Stimulated activated CD4-positive, alpha-beta T cell treated with anti-CD3 and anti-CD28 coated beads, Interleukin-1b, Interleukin-23, amount 100 ng/mL, for 1 hour (primary cell): Measurements from ENCODE around the gene CBFA2T2.

Source experiments
- DNase-seq, 2 donors: peaks; one replicate each; pipeline ENCODE4 v3.0.0-alpha.2; 2020; ENCODE audit warnings: low read depth in 2 of 2

Gene CBFA2T2

DNA sequence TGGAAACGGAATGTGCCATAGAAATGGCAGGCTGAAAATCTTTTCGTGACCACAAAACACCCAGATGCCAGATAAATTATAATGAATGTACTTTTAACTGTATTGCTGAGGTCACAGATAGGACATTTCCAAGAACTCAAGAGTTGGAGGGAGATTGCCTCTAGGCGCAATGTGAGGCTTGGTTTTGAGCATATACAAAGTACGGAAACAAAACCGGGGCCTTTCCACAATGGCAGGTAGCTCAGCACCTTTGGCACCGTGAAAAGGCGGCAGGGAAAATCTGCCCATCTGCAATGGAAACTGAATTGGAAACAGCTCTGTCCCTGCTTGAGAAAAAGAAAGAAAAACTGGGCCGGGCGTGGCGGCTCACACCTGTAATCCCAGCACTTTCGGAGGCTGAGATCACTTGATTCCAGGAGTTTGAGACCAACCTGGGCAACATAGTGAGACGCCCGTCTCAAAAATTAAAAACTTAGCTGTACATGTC, 161.7 kb downstream of the CBFA2T2 start:
- DNase-seq, result no peak

DNA sequence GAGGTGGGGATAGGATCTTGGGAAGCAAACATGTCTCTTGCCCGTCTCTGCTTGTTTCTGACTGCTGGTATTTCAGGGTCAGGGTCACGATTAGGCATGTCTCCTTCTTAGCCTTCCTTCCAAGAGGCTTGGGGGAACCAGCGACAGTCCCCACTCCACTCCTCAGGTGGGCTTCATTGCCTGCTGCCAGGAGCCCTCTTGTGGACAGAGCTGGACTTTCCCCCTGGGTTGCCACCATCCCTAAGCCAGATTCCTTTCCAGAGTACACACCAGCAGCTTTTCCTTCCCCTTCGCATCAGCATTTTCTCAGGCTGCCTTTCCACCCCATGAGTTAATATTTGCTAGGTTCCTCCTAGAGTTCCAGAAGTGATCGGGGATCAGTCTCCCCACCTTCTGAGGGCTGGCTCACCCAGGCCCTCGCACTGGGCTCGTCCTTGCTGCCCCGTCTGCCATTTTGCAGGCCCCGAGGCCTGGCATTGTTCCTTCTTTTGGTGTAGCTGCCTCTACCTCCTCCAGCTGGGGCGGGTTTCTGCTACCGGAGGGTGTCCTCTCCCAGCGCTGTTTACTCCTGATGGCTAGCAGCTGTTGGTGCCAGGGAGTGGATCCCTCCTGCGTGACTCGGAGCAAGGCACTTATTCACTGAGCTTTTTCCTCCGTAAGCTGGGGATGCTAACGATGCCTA, 163.5 kb downstream of the CBFA2T2 start:
- DNase-seq, result no peak

DNA sequence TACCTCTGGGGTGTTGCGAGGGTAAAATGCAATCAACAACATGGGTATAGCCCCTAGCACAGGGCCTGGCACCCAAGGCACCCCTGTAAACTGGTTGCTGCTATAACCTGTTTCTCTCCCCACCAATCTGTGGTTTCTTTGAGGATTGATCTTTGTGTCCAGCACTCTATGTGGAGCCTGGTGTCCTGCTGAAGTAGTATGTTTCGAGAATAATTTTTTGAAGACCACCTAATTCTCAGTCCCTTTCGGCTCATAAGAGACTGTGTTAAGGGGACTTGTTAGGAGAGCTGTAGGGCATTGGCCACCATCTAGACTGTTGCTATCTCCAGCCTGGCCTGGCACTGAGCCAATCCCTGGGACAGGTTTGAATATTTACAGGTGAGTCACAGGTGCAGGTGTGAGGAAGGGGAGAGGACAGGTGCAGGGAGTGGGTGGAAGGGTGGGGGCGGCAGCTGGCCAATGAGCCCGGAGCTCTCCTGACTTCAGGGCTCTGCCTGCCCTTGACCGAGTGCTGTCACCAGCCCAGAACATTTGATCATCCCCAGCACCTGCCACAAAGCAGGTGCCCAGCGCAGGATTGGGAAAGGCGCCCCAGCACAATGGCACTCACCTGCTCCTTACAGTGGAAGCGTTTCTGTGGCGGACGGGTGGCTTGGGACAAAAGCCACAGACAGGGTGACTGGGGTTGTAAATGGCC, 164.2 kb downstream of the CBFA2T2 start:
- DNase-seq, result no peak

DNA sequence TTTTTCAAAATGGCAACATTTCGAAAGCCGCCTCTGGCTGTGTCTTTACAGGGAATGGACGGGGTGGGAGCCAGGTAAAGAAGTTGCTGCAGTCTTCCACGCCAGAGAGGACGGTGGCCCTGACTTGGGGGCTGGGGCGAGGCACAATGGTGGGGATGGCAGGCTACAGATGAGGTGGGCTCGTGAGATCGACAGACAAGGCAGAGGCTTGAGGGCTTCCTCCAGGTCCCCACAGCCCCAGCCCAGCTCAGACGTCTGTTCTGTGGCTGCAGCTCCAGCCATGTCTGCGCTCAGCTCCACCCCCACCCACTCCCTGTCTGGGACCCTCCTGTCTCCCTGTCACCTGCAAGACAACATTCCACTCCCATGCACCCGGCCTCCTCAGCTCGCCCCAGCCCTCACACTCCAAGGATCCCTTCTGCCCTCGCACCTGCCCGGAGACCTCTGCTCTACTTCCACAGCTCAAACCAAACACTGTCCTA, 164.8 kb downstream of the CBFA2T2 start:
- no peak for DNase-seq

DNA sequence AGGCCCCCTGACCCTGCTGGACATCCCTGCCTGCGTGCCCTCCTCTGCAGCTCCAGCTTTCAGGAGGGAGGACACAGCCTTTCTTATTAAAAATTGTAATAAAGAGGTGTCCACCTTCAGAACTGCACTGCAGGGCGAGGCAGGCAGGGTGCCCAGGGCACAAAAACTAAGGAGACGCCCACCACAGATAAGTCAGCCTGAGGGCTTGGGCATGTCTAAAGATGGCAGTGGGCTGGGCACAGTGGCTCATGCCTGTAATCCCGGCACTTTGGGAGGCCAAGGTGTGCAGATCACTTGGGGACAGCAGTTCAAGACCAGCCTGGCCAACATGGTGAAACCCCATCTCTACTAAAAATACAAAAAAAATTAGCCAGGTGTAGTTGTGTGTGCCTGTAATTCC, 165.3 kb downstream of the CBFA2T2 start:
- DNase-seq, result no peak

DNA sequence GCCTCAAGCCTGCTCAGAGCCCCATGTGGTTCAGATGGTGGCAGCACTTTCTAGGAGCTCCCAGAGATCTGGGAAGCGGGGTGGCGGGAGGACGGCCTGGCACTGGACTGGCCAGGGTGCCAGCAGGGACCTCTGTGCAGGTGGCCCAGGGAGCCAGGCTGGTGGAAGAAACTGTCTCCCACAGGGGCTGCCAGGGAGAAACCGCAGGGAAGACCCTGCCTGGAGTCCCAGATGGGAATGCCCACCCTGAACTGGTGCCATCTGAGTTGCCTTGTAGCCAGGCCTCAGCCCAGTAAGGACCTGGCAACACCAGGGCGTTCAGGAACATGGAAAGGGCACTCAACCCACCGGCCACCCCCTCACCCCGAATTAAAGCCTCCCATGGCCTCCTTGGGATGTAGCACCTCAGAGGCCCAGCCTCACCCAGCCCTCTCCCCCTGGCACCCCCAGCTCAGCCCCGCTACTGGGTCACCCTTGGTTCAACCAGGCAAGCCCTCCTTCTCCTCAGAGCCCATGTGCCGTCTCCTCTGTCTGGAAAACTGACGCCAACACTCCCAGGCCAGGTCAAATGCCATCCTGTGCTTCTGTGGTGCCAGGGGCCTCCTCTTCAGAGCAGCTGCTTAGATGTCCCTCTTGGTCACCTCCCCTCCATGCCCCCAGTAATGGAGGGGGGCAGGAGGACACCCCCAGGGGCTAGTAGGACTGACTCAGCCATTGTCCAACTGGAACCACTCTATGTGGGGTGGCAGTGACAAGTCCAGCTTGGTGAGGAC, 166.3 kb downstream of the CBFA2T2 start:
- DNase-seq, result no peak

DNA sequence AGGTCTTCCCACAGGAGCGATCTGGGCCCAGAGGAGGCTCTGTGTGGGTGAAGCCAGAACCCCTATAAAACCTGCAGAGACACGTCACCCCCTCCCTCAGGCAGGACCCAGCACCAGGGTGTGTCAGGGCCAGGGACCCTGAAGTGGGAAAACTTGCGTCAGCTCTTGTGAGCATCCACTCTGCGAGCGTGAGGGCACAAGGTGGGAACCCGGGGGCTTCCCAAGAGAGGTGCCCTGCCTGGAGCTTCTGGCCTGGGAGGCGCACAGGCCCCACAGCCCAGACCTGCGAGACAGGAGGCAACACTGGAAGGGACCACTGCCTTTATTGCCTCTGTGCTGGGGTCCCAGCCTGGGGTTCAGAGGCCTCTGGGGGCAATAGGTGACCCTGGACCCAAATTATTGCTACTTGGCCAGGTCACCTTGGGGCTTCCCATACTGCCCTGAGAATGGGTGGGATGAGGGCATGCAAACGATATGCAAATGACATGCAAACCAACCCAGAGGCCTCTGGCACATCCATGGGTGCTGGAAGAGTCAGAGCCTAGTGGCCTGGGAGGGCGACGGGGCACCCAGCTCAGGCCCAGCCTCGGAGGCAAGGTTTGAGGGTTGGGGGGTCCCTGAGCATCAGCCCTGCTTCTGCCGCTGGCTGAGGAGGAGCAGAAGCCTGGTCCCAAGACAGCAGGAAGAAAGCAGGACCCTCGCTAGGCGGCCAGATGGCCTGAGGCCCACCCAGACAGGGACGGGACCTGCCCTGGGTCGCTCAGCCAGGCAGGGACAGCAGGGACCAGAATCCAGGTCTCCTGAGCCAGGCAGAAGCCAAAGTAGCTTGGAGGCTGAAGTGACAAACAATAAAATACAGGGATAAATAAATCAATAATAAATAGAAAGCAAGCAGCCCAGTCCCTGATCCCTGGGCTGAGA, 167.1 kb downstream of the CBFA2T2 start:
- DNase-seq, result no peak

DNA sequence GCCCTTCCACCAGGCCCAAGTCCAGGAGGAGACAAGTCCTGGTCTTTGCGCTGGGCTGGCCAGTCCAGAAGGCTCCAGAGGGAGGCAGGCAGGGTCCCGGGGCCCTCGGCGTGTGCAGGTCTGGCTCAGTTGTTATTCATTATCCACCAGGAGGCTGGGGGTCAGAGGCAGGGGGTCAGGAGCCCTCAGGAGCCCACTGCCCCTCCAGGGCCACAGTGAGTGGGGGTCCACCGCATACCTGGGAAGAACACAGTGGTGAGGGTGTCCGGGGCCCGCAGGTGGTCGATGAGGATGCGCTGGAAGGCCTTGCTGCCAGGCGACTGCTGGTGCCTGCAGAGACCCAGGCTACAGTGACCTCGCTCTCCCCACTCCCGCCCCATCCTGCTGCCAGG, 167.8 kb downstream of the CBFA2T2 start:
- no peak for DNase-seq

DNA sequence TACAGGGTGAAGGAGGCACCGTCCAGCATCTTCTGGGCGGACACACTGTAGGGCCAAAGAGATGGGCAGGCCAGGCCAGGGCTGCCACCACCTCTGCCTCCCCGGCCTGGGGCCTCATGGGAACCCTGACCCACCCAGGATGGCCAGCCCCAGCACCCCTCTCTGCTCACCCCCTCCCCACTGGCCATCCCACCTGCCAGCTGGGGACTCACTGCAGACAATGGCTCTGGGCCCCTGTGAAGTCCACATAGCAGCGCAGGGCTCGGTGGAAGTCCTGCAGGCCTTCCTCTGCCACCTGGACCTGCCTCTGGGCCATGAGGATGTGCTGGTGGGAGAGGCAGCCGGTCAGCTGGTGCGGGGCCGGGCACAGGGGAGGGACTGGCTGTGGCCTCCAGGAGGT, 168.6 kb downstream of the CBFA2T2 start:
- DNase-seq, result no peak

DNA sequence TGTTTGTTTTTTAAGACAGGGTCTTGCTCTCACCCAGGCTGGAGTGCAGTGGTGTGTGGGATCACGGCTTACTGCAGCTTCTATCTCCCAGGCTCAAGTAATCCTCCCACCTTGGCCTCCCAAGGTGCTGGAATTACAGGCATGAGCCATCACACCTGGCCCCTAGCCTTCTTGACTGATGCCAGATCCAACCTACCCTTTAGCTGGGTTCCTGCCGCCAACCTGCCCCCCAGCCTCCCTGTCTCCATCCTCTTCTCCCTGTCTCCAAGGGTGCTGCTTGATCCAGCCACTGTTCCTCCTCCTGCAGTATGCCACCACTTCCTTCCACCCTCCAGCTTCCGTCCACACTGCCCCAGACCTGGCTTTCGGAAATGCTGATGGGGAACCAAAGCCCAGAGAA, 169.0 kb downstream of the CBFA2T2 start:
- no peak for DNase-seq

DNA sequence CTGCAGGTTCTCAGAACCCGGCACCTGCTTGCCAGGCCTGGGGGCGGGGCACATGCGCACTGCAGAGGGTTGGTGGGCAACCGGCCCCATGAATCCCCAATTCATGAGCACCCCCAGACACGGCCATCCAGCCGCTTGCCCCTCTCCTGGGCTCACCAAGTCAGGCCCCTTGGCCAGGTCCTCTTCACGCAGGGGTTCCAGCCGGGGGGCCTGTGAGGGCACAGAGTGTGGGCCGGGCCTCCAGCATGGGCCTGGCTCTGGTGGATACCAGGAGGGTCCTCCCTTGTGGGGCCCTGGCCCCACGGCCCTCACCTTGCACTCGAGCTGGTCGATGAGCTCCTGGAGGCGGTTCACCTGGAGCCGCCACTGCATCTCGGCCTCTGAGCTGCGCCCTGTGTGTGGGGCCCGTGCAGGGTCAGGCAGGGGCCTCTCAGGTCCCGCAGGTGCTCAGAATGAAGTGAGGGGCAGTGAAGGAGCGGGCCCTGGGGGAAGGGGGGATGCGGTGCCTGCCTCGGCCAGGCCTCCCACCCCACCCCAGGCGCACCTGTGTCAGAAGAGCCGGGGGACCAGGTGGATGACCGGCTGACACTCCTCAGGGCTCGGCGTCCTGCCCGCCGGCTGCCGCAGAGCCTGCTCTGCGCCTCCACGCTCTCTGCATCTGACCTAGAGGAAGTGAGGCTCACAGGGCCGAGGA, 169.6 kb downstream of the CBFA2T2 start:
- no peak for DNase-seq

DNA sequence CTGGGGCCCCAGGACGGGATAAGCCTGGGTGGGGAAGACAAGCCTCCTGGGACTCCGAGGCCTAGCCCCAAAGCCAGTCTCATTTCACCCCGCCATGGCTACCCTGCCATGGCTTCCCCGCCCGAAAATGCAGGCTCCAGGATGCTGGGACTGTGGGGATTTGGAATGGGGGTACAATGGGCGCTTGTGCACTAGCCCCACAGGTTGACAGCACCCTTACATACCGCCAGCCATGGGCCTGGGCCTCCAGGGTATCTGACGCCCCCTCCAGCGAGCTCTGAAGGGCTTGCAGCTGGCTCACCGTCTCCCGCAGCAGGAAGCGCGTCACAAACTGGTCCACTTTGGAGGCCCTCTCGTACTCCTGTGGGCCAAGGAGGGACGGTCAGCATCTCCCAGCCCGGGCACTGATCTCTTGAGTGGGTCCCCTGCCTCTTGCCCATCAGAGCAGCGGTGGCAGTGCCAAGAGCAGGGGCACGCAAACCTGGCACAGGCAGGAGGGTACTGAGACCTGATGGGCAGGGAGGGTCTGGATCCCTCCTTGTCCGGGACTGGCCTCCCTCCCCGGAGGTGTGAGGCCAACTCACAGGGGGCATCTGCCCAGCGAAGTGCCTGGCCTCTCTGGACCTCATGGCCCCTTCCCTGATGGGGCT, 170.3 kb downstream of the CBFA2T2 start:
- DNase-seq, result no peak

DNA sequence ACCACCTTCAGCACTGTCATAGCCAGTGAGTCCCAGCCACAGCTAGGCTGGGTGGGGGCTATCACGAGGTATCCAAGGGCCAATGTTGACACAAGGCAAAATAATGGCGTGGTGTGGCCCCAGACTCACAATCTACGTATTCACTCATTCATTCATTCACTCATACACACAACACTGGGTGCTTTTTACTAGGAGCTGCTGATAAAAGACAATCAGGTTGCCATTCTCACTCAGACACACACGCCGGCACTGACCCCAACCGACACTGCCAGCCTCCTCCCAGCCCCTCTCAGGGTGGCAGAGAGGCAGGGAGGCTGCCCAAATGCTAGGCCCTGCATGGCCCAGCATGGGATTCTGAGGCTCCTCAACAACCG, 170.8 kb downstream of the CBFA2T2 start:
- DNase-seq, result no peak

DNA sequence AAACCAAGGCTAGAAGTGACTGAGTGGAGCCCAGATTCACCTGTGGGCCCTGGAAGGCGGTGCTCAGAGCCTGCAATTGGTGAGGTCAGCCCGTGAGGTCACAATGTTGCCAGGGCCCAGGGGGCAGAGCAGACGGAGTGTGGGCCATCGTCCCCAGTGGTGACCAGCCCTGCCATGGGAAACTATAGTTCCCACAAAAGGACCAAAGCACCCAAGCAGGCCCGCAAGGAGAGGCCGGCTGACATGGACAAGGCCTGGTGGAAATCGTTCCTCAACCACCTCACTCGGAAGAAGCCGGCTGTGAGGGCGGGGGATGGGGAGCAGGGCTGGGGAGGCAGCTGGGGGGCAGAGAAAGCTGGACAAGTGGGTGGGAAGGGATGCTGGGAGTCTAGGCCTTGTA, 172.3 kb downstream of the CBFA2T2 start, which contains the start of gene C20orf144:
TSS of gene C20orf144 (plus strand) at position 156 of the 400 bp plus-strand sequence. CDS start at position 175, 19 bp downstream.
- DNase-seq, result no peak

DNA sequence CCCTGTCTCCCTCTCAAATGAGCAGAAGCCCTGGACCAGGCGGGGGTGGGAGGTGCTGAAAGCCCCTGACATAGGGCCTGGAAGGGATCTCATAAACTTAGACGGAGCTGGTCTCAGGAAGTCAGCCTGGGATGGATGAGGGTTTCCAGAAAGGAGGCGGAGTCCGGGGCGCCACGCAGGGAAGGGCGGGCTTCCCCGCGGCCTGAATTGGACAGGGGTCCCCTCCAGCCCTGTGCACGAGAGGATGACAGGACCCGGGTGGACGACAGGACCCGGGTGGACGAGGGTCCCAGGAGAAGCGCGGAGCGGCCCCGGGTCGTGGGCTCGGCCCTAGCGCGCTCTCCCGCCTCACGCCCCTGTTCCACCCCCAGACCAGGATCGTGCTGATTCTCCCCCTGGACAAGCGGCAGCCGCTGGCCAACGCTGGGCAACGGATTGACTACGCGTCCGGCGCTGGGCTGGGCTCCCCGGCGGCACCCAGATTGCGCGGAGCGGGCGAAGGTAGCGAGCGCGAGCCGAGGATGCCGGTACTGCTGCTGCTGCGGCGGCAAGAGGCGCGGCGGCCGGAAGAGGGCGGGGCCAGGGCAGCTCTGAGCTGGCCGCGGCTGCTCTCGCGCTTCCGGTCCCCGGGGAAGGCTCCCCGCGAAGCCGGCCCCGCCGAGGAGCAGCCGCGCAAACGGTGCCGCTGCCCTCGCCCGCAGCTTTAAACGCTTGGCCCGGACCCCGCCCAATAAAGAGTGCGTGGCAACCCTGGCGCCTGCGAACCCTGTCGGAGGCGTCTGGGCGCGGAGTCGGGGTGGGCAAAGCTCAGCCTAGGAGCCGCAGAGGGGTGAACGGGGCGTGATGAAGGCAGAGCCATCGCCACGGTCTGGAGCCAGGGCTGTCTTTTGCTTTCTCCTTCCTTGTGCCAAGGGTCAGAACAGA, 173.5 kb downstream of the CBFA2T2 start:
- DNase-seq, result peak; percentile 51 to 63

DNA sequence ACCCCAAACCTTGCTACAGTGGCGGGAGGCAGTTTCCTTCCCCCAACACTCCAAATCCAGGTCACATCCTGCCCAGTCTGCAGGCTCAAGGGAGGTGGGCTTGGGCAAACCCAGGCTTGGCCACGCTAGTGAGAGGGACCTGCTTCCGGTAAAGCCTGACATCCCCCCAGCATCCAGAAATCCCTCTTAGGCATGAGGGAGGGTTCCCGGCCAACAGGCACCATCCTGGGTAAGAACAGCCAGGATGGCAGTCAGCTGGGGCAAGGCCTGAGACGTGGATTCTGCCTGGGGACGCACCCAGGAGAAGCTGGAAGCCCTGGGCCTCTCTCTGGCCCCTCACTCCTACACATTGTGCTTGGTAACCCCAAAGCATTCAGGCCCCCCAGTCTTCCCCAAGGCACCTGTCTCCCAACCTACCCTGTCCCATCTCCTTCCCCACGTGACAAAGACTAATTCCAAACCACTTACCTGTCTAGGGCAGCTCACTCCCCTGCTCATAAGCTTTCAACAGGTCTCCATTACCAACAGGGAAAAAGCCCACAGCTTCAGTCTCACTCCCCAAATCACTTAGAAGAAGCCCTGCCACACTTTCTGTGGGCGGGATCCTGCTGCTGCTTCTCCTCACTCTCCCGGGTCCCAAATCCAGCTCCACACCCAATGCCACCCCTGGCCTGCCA, 174.3 kb downstream of the CBFA2T2 start:
- DNase-seq, result no peak

DNA sequence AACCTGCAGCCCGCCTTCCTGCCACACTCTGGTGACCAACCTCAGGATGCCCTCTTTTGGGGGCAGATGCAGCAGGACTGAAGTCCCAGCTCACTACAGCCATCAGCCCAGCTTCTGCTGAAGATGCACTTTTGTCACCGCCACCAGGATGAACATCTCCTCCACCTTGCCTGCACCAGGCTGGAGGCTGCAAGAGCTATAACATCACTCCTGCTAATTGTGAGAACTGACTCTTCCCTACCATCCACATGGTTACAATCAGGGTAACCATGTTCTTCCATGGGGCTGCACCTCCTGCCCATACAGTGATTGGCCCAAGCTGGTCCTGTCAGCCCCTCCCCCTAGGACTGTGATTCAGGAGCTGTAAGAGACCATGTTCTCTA, 174.9 kb downstream of the CBFA2T2 start:
- DNase-seq, result no peak
